Measurements from ENCODE around the gene HIP1. TPM values are rescaled to one million over a fixed set of nuclear protein-coding genes. Genes with fewer than 3 reads are reported as not detected.
"Not testable (repeated sequence)": the region's sequence is repeated elsewhere in the genome, so short reads cannot be mapped to it uniquely, and the experiment has no call there.

Gene HIP1
- polyA plus RNA-seq, 3 donors: 34.5 to 38.7 (median 37.6) TPM

DNA sequence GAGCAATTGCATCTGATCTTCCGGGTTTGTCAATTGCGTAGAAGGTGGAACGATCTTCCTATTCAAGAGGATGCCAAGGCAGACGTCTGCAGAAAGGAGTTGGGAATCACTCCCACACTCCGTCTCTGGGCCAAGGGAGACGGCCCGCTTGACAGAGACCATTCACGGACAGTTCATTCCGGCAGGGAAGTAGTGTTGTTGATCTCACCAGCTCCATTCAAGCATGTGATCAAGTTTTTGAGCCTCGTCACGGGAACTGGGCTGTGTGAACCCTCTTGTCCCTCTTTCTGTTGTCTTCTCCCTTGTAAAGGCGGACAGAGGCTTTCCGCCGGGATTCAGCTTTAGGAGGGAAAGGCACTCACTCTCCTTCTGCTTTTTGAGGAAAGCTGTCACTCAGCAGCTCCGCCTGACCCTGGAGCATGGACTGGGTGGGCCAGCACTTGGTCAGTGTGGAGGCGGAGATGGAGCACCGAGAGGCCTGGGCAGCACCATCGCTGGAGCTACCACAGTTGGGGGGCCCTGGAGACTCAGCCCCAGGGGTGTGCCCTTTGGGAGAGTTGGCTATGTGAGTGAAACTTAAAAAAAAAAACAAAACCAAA lies 201.7 kb downstream of the HIP1 start:
- no peak for DNase-seq (ENCODE audit: low read depth in 3 of 3, low spot score in 2 of 3)

DNA sequence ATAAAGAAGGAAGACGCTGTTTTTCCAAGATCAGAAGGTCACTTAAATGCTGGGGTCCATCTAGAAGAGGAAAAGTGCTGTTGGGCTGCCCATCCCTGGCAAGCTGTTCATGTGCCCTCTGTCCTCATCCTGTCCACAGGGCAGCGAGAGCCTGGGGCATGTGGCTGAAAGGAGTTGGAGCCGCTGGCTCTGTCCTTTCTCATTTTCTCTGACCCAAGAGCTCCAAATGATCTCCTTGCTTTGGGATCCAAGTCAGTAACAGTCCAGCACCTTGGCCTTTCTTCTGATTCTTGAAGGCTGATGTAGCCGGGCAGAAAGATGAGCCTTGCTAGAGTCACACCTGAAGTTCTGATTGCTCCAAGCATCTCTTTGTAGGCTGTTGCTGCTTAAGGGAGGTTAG lies 202.2 kb downstream of the HIP1 start:
- no peak for DNase-seq (ENCODE audit: low read depth in 3 of 3, low spot score in 2 of 3)

DNA sequence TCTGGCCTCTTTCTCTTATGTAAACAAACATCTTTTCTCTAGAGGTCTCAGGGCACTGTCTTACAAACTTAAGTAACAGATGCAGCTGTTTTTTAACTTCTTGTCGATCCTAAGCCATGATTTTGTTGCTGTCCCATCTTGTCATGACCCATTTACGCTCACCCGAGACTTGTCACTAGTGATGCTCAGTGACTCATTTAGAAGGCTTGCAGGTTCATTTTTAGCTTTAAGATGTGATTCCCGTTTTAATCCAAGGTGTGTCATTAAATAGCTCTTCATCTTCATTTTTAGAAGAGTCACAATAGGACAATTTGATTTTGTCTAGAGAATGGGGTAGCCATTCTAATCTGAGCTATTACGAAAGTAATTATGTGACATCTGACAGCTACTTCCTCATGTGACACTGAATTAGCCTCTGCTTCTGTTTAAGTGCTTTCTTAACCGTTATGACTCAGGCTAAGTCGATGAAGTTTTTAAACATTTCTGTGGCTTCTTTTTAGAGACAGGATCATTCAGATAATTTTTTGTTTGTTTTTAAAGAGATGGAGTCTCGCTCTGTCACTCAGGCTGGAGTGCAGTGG lies 203.9 kb downstream of the HIP1 start:
- no peak for DNase-seq (ENCODE audit: low read depth in 3 of 3, low spot score in 2 of 3)

DNA sequence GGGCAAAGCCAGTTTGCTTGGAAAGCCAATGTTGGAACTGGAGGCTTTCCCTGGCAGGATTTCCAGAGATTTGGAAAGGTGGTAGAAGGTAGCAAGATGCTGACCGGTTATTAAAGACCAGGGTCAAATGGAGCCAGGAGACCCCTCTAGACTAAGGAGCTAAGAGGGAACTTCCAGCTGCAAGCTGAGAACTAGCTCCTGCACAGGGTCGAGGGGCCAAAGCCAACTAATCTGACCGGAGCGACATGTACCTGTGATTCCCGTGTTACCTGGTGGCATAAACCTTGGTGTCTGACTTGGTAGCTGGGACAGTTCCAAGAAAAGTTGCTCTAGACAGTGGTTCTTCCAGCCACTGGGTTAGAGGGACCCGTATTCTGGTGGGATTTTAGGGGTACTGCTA lies 204.8 kb downstream of the HIP1 start:
- DNase-seq (ENCODE audit: low read depth in 3 of 3, low spot score in 2 of 3): no peak

DNA sequence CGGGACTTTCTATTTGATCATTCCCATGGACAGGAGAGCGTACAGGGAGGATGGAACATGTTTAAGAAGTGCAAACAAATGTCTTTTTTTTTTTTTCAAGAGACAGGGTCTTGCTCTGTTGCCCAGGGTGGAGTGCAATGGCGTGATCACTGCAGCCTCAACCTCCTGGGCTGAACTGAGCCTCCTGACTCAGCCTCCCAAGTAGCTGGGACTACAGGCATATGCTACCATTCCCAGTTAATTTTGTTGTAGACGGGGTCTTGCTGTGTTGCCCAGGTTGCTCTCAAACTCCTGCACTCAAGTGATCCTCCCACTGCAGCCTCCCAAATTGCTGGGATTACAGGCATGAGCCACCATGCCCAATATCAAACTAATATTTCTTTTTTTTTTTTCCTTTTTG lies 206.1 kb downstream of the HIP1 start:
- no peak for DNase-seq (ENCODE audit: low read depth in 3 of 3, low spot score in 2 of 3)

DNA sequence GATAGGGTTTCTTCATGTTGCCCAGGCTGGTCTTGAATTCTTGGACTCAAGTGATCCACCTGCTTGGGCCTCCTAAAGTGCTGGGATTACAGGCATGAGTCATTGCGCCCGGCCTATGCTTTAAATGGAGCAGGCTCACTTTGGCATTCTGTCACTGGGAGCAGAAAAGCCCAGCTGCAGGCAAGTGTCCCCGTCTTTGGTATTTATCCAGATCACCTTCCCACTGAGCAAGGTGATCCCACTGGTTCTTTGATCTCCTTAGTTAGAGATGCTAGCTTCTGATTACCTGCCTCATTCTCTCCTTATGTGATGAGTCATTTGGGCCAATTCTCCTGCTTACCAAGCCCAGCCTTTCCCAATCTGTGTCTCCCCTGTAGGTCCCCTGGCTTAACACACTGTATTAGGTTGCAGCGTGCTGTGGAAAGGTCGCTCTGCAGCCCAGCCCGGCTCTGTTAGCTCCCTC lies 207.4 kb downstream of the HIP1 start:
- DNase-seq (ENCODE audit: low read depth in 3 of 3, low spot score in 2 of 3): no peak

DNA sequence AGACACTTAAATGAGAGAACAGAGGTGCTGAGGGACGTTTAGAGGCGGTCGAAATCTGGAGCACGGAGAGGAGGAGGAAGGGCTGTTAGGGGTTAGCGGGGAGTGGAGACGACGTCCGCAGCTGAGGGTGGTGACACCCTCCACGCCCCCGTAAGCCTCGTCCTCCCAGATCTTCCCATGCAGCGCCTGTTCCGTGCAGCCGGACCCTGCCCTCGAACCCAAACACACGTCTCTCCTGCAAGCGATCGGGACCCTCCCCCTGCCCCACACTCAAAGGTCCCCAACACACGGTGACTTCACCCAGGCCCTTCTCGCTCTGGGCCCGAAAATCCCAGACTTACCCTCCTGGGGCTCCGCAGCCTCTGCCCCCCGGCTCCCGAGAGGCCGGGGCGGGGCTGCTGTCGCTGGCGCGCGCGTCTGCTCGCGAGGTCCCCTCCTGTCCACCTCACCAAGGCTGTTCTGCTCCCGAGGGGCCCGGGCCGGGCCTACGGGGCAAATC lies 211.5 kb downstream of the HIP1 start:
- not testable (repeated sequence) for DNase-seq (ENCODE audit: low read depth in 3 of 3, low spot score in 2 of 3)

DNA sequence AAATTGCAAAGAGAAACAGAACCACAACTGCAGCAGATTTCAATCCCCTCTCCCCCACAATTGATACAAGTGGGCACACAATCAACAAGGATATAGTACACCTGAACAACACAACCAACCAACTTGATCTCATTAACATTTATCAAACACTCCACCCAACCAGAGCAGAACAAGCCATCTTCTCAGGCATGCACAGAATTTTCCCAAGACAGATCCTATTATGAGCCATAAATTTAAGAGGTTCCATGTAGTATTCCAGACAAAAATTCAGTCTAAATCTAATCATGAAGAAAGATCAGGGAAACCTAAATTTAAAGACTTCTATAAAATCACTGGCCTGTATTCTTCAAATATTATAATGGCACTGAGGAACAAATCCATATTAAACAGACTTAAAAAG lies 217.0 kb downstream of the HIP1 start:
- DNase-seq (ENCODE audit: low read depth in 3 of 3, low spot score in 2 of 3): not testable (repeated sequence)

DNA sequence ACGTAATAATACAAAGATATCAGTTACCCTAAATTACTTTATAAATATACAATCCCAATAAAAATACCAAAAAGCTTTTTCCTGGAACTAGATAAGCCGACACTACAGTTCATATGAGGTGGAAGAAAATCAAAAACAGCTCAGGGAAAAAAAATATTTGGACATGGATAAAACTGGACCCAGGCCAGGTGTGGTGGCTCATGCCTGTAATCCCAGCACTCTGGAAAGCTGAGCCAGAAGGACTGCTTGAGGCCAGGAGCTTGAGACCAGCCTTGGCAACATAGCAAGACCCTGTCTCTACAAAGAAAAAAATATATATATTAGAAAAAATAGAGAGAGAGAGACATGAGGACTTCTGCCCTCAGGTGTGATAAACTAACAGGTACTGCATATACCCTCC lies 219.9 kb downstream of the HIP1 start:
- not testable (repeated sequence) for DNase-seq (ENCODE audit: low read depth in 3 of 3, low spot score in 2 of 3)

DNA sequence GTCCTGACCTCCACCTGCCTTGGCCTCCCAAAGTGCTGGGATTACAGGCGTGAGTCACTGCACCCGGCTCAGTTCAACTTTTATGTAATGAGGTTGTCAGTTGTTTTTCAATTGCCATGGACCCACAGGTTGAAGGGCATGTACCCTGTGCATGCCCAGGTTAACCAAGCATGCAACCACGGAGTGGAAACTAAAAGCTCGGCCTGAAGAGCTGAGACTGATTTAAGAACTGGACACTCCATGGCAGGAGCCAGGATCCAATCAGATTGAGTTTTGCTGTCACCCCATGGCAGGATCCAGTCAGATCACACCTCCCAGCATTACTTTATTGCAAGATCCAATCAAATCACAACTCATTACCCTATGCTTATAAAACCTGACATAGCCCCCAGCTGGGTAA lies 229.7 kb downstream of the HIP1 start:
- not testable (repeated sequence) for DNase-seq (ENCODE audit: low read depth in 3 of 3, low spot score in 2 of 3)

DNA sequence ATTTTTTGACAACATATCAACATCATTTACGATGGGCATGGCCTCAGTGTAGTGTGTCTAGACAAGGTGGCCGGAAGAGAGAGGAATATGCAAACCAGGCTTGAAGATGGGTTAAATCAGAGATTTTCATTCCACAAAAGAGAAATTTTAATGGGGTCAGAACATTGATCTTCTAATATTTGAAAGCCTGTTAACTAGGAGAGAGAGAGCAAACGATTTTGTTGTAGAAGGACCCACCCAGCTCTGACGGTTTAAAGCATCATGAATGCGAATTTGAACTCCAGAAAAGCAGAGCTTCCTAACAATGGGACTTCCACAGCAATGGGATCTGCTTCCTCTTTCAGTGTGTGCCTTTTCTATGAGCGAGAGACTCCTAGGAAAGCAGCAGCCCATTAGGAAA lies 246.7 kb downstream of the HIP1 start, which contains the start of gene SPDYE5:
SPDYE5 (plus strand) TSS at position 301 of the 400 bp plus-strand sequence. CDS start 1,728 bp downstream, outside the sequence.
- not testable (repeated sequence) for DNase-seq (ENCODE audit: low read depth in 3 of 3, low spot score in 2 of 3)

DNA sequence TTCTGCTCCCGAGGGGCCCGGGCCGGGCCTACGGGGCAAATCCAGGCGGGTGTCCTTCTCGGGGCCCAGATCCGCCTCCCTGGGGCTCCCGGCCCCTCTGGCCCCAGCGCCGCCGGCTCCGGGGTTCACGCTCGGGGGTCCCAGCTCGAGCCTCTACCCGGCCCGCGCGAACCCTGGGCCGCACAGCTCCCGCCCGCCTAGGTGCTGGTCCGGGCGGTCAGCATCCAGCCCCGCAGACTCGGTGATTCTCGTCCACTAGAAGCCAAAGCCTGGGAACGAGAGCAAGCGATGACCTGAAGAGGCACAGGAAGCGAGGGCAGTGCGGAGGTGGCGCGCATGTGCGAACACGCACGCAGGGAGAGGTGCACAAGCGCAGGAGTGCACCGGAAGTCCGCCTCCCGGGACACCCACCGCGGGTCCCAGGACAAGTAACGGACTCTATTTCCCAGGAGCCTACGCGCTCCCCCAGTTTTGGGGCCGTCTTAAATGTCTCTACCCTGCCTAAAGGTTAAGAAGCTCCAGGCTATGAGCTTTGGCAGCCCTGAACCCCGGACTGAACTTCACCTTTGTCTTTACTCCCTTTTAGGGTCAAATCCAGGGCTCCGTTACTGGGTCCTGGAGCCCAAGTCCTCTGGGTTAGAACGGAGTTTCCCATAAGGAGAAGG lies 252.6 kb downstream of the HIP1 start, which contains the start of gene POM121C:
POM121C (minus strand) TSS at position 321 of the 665 bp plus-strand sequence. CDS start 44,803 bp downstream, outside the sequence.
- DNase-seq (ENCODE audit: low read depth in 3 of 3, low spot score in 2 of 3): peak; percentile 56 to 81 (median 78)

DNA sequence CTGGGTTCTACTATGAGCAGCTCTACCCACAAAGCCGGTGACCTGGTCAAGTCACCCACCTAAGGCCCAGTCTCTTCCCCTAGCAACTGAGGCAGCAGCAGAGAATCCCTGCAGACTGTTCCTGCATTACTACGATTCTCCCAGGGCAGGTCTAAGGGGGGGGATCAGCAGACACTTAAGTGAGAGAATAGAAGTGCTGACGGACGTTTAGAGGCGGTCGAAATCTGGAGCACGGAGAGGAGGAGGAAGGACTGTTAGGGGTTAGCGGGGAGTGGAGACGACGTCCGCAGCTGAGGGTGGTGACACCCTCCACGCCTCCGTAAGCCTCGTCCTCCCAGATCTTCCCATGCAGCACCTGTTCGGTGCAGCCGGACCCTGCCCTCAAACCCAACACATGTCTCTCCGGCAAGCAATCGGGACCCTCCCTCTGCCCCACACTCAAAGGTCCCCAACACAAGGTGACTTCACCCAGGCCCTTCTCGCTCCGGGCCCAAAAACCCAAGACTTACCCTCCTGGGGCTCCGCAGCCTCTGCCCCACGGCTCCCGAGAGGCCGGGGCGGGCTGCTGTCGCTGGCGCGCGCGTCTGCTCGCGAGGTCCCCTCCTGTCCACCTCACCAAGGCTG lies 253.3 kb downstream of the HIP1 start:
- not testable (repeated sequence) for DNase-seq (ENCODE audit: low read depth in 3 of 3, low spot score in 2 of 3)

Other genes starting within 250 kb of the HIP1 start
- gene SPDYE5, start 246.6 kb downstream of the HIP1 start, polyA plus RNA-seq (ENCODE audit: insufficient read length in 3 of 3): 1 to 10 TPM in 2 of 3 donors, under 1 TPM in 1; 0.79 to 1.2 (median 1.0) TPM
- gene CCL26, start 33.3 kb upstream of the HIP1 start, polyA plus RNA-seq (ENCODE audit: insufficient read length in 3 of 3): not detected
- gene CCL24, start 74.9 kb upstream of the HIP1 start, polyA plus RNA-seq (ENCODE audit: insufficient read length in 3 of 3): under 1 TPM in 1 of 3 donors, not detected in 2; 0.36 TPM
- gene RHBDD2, start 140.1 kb upstream of the HIP1 start, polyA plus RNA-seq (ENCODE audit: insufficient read length in 3 of 3): 10 to 100 TPM; 55.4 to 65.8 (median 55.4) TPM
- 10 to 100 TPM; 53.9 to 56.4 (median 55.2) TPM for gene POR, start 176.2 kb upstream of the HIP1 start, polyA plus RNA-seq (ENCODE audit: insufficient read length in 3 of 3)

Data from right renal cortex interstitium (tissue), 3 donors.